Measurements from ENCODE around the gene ASCC1.

- TF ChIP-seq CTCF (IDR thresholded peaks at IDR 0.05) (no peak), POLR2AphosphoS5 (IDR thresholded peaks at IDR 0.05; ENCODE audit: insufficient read depth in 1 of 2, low read depth in 1 of 2) (no peak)
These were observed 43.6 kb upstream of the ASCC1 start for GRCh38 chr10:72259491-72260238.
